ENCODE results near the gene BCOR.

DNA sequence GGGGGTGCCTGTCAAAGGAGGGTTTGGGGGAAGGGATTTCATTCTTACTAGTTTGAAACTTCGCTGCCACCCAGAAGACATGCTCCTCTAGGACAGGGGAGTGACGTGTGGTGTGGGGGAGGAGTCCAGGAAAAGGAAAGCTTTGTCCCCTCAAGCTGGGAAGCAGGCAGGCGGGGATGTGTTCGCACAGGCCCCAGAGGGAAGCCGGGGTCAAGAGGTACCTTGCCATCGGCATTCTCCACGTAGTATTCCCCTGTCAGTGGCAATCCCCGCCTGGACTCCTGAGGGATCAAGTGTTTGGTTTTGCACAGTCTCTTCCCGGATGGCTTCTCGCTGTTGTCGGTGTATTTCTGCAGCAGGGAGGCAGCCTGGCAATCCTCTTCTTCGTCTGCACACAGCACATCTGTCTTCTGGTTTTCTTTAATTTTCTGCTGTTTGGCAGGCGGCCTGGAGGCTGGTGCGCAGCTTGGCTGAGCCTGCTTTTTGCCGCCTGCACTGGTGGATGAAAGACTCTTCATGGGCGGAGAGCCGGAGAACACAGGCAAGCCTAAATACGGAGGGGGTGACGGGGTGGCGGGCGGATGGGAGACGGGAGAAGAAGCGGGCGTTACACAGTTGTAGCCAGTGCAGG is 35.1 kb downstream of the BCOR start:
- TF ChIP-seq, protein P1, sequence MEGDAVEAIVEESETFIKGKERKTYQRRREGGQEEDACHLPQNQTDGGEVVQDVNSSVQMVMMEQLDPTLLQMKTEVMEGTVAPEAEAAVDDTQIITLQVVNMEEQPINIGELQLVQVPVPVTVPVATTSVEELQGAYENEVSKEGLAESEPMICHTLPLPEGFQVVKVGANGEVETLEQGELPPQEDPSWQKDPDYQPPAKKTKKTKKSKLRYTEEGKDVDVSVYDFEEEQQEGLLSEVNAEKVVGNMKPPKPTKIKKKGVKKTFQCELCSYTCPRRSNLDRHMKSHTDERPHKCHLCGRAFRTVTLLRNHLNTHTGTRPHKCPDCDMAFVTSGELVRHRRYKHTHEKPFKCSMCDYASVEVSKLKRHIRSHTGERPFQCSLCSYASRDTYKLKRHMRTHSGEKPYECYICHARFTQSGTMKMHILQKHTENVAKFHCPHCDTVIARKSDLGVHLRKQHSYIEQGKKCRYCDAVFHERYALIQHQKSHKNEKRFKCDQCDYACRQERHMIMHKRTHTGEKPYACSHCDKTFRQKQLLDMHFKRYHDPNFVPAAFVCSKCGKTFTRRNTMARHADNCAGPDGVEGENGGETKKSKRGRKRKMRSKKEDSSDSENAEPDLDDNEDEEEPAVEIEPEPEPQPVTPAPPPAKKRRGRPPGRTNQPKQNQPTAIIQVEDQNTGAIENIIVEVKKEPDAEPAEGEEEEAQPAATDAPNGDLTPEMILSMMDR (conservative IDR thresholded peaks at IDR 0.05; ENCODE audit: low read length) = no peak
- no peak for TF ChIP-seq EZH2phosphoT487 (IDR thresholded peaks at IDR 0.05; ENCODE audit: borderline replicate concordance, low read depth, low read length)
